ENCODE results near the gene PCDH1.
A peak's percentile ranks its signal among the peaks of the same experiment; 100 is the strongest.
"Not testable (repeated sequence)": the region's sequence is repeated elsewhere in the genome, so short reads cannot be mapped to it uniquely, and the experiment has no call there.

PCDH1 gene

GRCh38 chr5:141826674-141827073 lies 51.5 kb downstream of the PCDH1 start:
- no peak for DNase-seq

GRCh38 chr5:141825791-141826560 lies 52.2 kb downstream of the PCDH1 start:
- DNase-seq, result peak; percentile 33

- no peak for DNase-seq
Measured at GRCh38 chr5:141825241-141825671, 53.0 kb downstream of the PCDH1 start.

- no peak for DNase-seq
Measured at GRCh38 chr5:141824717-141825116, 53.5 kb downstream of the PCDH1 start.

- no peak for DNase-seq
Measured at GRCh38 chr5:141823056-141823455, 55.2 kb downstream of the PCDH1 start.

GRCh38 chr5:141822144-141822543 lies 56.1 kb downstream of the PCDH1 start:
- no peak for DNase-seq

GRCh38 chr5:141821430-141821925 lies 56.7 kb downstream of the PCDH1 start:
- no peak for DNase-seq

- DNase-seq, result not testable (repeated sequence)
Measured at GRCh38 chr5:141820686-141821085, 57.5 kb downstream of the PCDH1 start.

GRCh38 chr5:141817631-141818030 lies 60.6 kb downstream of the PCDH1 start:
- DNase-seq, result no peak

GRCh38 chr5:141816598-141817399 lies 61.4 kb downstream of the PCDH1 start:
- no peak for DNase-seq

GRCh38 chr5:141815796-141816180 lies 62.4 kb downstream of the PCDH1 start:
- DNase-seq, result no peak

- DNase-seq, result no peak
Measured at GRCh38 chr5:141815051-141815795, 63.0 kb downstream of the PCDH1 start.

GRCh38 chr5:141814064-141814964 lies 63.9 kb downstream of the PCDH1 start:
- DNase-seq, result peak; percentile 60

GRCh38 chr5:141812512-141812911 lies 65.7 kb downstream of the PCDH1 start:
- no peak for DNase-seq

GRCh38 chr5:141811287-141812155 lies 66.7 kb downstream of the PCDH1 start:
- peak; percentile 28 for DNase-seq

- no peak for DNase-seq
Measured at GRCh38 chr5:141810702-141811101, 67.5 kb downstream of the PCDH1 start.

GRCh38 chr5:141809380-141810096 lies 68.7 kb downstream of the PCDH1 start:
- DNase-seq, result no peak

- no peak for DNase-seq
Measured at GRCh38 chr5:141808857-141809256, 69.4 kb downstream of the PCDH1 start.

- no peak for DNase-seq
Measured at GRCh38 chr5:141807732-141808131, 70.5 kb downstream of the PCDH1 start.

- no peak for DNase-seq
Measured at GRCh38 chr5:141807329-141807728, 70.9 kb downstream of the PCDH1 start.
